OCI-LY1 (cell line): ENCODE results near the gene CNTNAP2.
A peak's percentile ranks its signal among the peaks of the same experiment; 100 is the strongest.

Experiments
- H2AFZ ChIP-seq: fragments of 200-600 bp; sonication (generic), shearing (Covaris generic); 2 replicates; pipeline ENCODE4 v1.6.0; 2014; ENCODE audit warnings: antibody characterized with exemption, mild to moderate bottlenecking, low read length
- H3F3A ChIP-seq: fragments of 200-600 bp; sonication (generic), shearing (Covaris generic); 2 replicates; pipeline ENCODE4 v1.6.0; 2014; ENCODE audit warnings: mild to moderate bottlenecking, antibody characterized with exemption, low read length, moderate library complexity; ENCODE audit not compliant: insufficient read depth
- H3K27ac ChIP-seq: fragments of 200-600 bp; sonication (generic); 2 replicates; pipeline ENCODE4 v1.5.1; 2014; ENCODE audit warnings: low read length, mixed run types, mild to moderate bottlenecking, low read depth; ENCODE audit not compliant: poor library complexity, severe bottlenecking
- H3K27me3 ChIP-seq: fragments of 200-600 bp; sonication (generic); 2 replicates; pipeline ENCODE4 v1.6.0; 2014; ENCODE audit warnings: antibody characterized with exemption, mild to moderate bottlenecking, low read length, moderate library complexity; ENCODE audit not compliant: insufficient read depth
- H3K36me3 ChIP-seq: fragments of 200-600 bp; sonication (generic); 2 replicates; pipeline ENCODE4 v1.6.1; 2014; ENCODE audit warnings: mild to moderate bottlenecking, antibody characterized with exemption, low read length, moderate library complexity, mixed read lengths; ENCODE audit not compliant: insufficient read depth
- H3K4me1 ChIP-seq: fragments of 200-600 bp; sonication (generic); 2 replicates; pipeline ENCODE4 v1.5.1; 2014; ENCODE audit warnings: mild to moderate bottlenecking, low read length, moderate library complexity; ENCODE audit not compliant: insufficient read depth, severe bottlenecking
- H3K4me2 ChIP-seq: fragments of 200-600 bp; sonication (generic), shearing (Covaris generic); 2 replicates; pipeline ENCODE4 v1.6.1; 2014; ENCODE audit warnings: low read length
- H3K4me3 ChIP-seq: fragments of 200-600 bp; sonication (generic); 2 replicates; pipeline ENCODE4 v1.5.1; 2014; ENCODE audit warnings: low read length, low read depth, mild to moderate bottlenecking, mixed read lengths; ENCODE audit not compliant: poor library complexity, severe bottlenecking
- H3K79me2 ChIP-seq: fragments of 200-600 bp; shearing (Covaris generic); 2 replicates; pipeline ENCODE4 v1.6.1; 2016; ENCODE audit warnings: mixed run types, low read length, mixed read lengths; ENCODE audit not compliant: insufficient read depth
- H3K9ac ChIP-seq: fragments of 200-600 bp; sonication (generic), shearing (Covaris generic); 2 replicates; pipeline ENCODE4 v1.6.1; 2014; ENCODE audit warnings: mild to moderate bottlenecking, low read length, mixed read lengths
- H3K9me2 ChIP-seq: fragments of 200-600 bp; sonication (generic), shearing (Covaris generic); 2 replicates; pipeline ENCODE4 v1.6.1; 2014; ENCODE audit warnings: low read depth, mild to moderate bottlenecking, low read length, mixed read lengths
- H3K9me3 ChIP-seq: fragments of 200-600 bp; shearing (Covaris generic); 2 replicates; pipeline ENCODE4 v1.6.1; 2014; ENCODE audit warnings: low read length, mixed read lengths
- H4K20me1 ChIP-seq: fragments of 200-600 bp; sonication (generic), shearing (Covaris generic); 2 replicates; pipeline ENCODE4 v1.6.0; 2016; ENCODE audit warnings: mild to moderate bottlenecking, low read length; ENCODE audit not compliant: insufficient read depth
- EZH2 ChIP-seq: fragments of 200-600 bp; sonication (generic), shearing (Covaris generic); IDR thresholded peaks from 2 replicates; pipeline ENCODE4 v1.8.0; 2017; ENCODE audit warnings: borderline replicate concordance, mixed run types, mild to moderate bottlenecking, antibody characterized with exemption, low read length, moderate library complexity, mixed read lengths
- TF ChIP-seq, protein P1 (sequence below): fragments of 200-600 bp; sonication (generic), shearing (Covaris generic); IDR thresholded peaks from 2 replicates; pipeline ENCODE4 v1.5.1; 2017; ENCODE audit warnings: mild to moderate bottlenecking, antibody characterized with exemption, low read length, moderate library complexity, mixed read lengths

Gene CNTNAP2

GRCh38 chr7:146285418-146285817, 168.8 kb downstream of the CNTNAP2 start:
- Histone ChIP-seq H3K27ac (no peak overlapping the region), H3K79me2 (no peaks in the 10 kb centered on the region), H3K36me3 (no peaks in the 10 kb centered on the region), H3K4me1 (peaks cover 42% of the 10 kb centered on the region), H3K9me2 (no peaks in the 10 kb centered on the region), H3K4me2 (no peak overlapping the region), H2AFZ (no peak overlapping the region), H4K20me1 (no peaks in the 10 kb centered on the region), H3K27me3 (no peaks in the 10 kb centered on the region), H3K9me3 (no peaks in the 10 kb centered on the region), H3K4me3 (no peak overlapping the region), H3F3A (no peaks in the 10 kb centered on the region), H3K9ac (no peak overlapping the region)
- no peak for TF ChIP-seq EZH2
- TF ChIP-seq, protein P1, sequence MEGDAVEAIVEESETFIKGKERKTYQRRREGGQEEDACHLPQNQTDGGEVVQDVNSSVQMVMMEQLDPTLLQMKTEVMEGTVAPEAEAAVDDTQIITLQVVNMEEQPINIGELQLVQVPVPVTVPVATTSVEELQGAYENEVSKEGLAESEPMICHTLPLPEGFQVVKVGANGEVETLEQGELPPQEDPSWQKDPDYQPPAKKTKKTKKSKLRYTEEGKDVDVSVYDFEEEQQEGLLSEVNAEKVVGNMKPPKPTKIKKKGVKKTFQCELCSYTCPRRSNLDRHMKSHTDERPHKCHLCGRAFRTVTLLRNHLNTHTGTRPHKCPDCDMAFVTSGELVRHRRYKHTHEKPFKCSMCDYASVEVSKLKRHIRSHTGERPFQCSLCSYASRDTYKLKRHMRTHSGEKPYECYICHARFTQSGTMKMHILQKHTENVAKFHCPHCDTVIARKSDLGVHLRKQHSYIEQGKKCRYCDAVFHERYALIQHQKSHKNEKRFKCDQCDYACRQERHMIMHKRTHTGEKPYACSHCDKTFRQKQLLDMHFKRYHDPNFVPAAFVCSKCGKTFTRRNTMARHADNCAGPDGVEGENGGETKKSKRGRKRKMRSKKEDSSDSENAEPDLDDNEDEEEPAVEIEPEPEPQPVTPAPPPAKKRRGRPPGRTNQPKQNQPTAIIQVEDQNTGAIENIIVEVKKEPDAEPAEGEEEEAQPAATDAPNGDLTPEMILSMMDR: no peak

DNA sequence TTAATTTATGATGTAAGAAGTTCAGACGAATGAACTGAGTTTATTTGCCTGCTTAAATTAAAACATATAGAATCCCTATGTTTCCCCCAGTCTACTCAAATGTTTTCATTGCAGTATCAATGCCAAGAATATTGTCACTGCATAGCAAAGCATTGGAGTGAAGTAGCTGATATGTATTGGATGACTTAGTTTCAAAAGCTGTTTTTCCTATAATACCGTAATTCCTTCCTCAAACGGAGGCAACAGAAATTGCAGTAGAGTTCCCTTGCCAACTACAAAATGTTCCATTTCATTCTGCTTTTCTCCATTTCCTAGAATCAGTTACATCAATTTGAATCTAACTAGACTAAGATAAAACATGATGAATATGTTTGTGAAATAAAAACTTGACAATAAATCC, 174.1 kb downstream of the CNTNAP2 start:
- no peak overlapping the region for H3K27ac ChIP-seq
- no peaks in the 10 kb centered on the region for H3F3A ChIP-seq
- no peak overlapping the region for H3K9ac ChIP-seq
- H3K4me2 ChIP-seq: no peak overlapping the region
- peak overlapping the region; percentile 61 for H2AFZ ChIP-seq
- TF ChIP-seq EZH2: no peak
- TF ChIP-seq, protein P1: no peak
- peaks cover 51% of the 10 kb centered on the region for H3K4me1 ChIP-seq
- H3K36me3 ChIP-seq: no peaks in the 10 kb centered on the region
- H4K20me1 ChIP-seq: no peaks in the 10 kb centered on the region
- no peaks in the 10 kb centered on the region for H3K9me3 ChIP-seq
- no peak overlapping the region for H3K4me3 ChIP-seq
- H3K9me2 ChIP-seq: no peaks in the 10 kb centered on the region
- H3K27me3 ChIP-seq: no peaks in the 10 kb centered on the region
- no peaks in the 10 kb centered on the region for H3K79me2 ChIP-seq

GRCh38 chr7:146291900-146292299, 175.3 kb downstream of the CNTNAP2 start:
- H4K20me1 ChIP-seq: no peaks in the 10 kb centered on the region
- H3K9me3 ChIP-seq: no peaks in the 10 kb centered on the region
- H3K9ac ChIP-seq: no peak overlapping the region
- peak overlapping the region; percentile 36 for H2AFZ ChIP-seq
- no peaks in the 10 kb centered on the region for H3K79me2 ChIP-seq
- H3K27me3 ChIP-seq: no peaks in the 10 kb centered on the region
- H3K27ac ChIP-seq: no peak overlapping the region
- no peaks in the 10 kb centered on the region for H3F3A ChIP-seq
- no peak overlapping the region for H3K4me3 ChIP-seq
- H3K9me2 ChIP-seq: no peaks in the 10 kb centered on the region
- H3K36me3 ChIP-seq: no peaks in the 10 kb centered on the region
- no peak for TF ChIP-seq EZH2
- TF ChIP-seq, protein P1: no peak
- H3K4me1 ChIP-seq: peaks cover 47% of the 10 kb centered on the region
- H3K4me2 ChIP-seq: no peak overlapping the region
